Psoas muscle (tissue), 8 donors: ENCODE data around the gene ARMH3. TPM values are rescaled to one million over a fixed set of nuclear protein-coding genes. Genes with fewer than 3 reads are reported as not detected.

Experiments used
- ATAC-seq, 4 donors: fragments of 200-7000 bp; cut with Tn5 transposase; one replicate each; pipeline ENCODE4 v1.9.1; 2020; ENCODE audit warnings: moderate library complexity in 3 of 4, mild to moderate bottlenecking in 2 of 4
- DNase-seq, 2 donors: peaks; one replicate each; pipeline ENCODE4 v3.0.0-alpha.2; 2020
- H3K27ac ChIP-seq: fragments of 200-600 bp; one replicate; pipeline ENCODE4 v1.8.0; 2022
- H3K27me3 ChIP-seq, 3 donors: fragments of 200-600 bp in 1 of 3; one replicate each; pipeline versions ENCODE4 v1.6.1 to v1.8.0; 2013 to 2022; ENCODE audit warnings: low read length in 2 of 3, mild to moderate bottlenecking in 2 of 3, moderate library complexity in 1 of 3; ENCODE audit not compliant: insufficient read depth in 3 of 3
- H3K36me3 ChIP-seq, 2 donors: fragments of 200-600 bp in 1 of 2; one replicate each; pipeline versions ENCODE4 v1.6.1 to v1.8.0; 2013 to 2022; ENCODE audit warnings: low read depth in 1 of 2, mild to moderate bottlenecking in 1 of 2, moderate library complexity in 1 of 2; ENCODE audit not compliant: insufficient read depth in 1 of 2
- H3K4me1 ChIP-seq: fragments of 200-600 bp; one replicate; pipeline ENCODE4 v1.8.0; 2022
- H3K4me3 ChIP-seq: fragments of 200-600 bp; one replicate; pipeline ENCODE4 v1.8.0; 2022; ENCODE audit warnings: mild to moderate bottlenecking
- H3K9me3 ChIP-seq: fragments of 200-600 bp; one replicate; pipeline ENCODE4 v1.8.0; 2022
- WGBS, 3 donors: extraction: QIAGEN DNeasy Blood & Tissue Kit; methylation state at CpG; one replicate each; pipeline versions ENCODE4 v1.1.6 to v1.1.7; 2013; 5-methylcytosine and 5-hydroxymethylcytosine counted together
- intact Hi-C, 2 donors: fragments of 100-400 bp; cut with DNase I; formaldehyde crosslinking; loops; one replicate each; pipeline versions ENCODE4 v1.11.0 to v1.14.2; 2022
- polyA plus RNA-seq, 3 donors: library from polyadenylated mRNA; stranded (reverse); fragments of 200-250 nt; gene quantifications; one replicate each; pipeline ENCODE4 v1.2.3, GENCODE V29; 2013
- total RNA-seq, 4 donors: library from RNA; stranded (reverse); fragmentation: NEBNext Ultra II Directional in 2 of 4; extraction: Animal tissue kit (Norgen Biotek cat#: 25700) in 2 of 4; gene quantifications; one replicate each; pipeline versions ENCODE4 v1.2.1 to v1.2.4, GENCODE V29; 2021 to 2023
- TF ChIP-seq, protein P1 (sequence below): fragments of 200-600 bp; IDR thresholded peaks from one replicate; pipeline ENCODE4 v1.8.0; 2022; ENCODE audit warnings: antibody characterized with exemption
- donor health status: healthy with polysubstance abuse.
- donor health status: DM: no; HTN: no; CAD: no; lungs with moderate emphysema.
- donor health status: Bipolar disorder and iron deficiency.
- donor health status: healthy.
- donor health status: DM: yes; HTN: yes; CAD: no.
- donor health status: DM: no; HTN: no; CAD: no.
- donor health status: DM: no; HTN: no; CAD: no.
- donor health status: DM: yes; HTN: yes; CAD: no.

ARMH3 gene
- total and polyA plus RNA-seq, 7 donors, result 14.1 to 38.7 (median 22.9) TPM

DNA sequence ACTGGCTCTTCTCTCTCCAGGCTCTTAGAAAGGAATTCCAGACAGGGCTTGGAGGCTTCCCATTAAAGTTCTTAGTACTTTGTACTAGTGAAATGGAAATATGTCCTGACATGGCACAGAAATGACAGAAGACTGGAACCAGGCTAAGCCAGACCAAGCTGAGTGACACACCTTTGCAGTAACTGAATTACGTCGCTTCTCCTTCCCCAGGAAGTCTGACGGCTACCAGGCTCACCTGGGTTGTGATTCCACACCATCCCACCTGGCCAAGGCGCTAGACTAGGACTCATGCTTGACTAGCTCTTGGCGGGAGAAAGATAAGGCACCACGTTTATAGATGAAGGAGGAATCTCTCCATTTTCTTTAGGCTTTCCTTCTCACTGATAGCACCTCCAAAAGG is 161.7 kb downstream of the ARMH3 start:
- H3K9me3 ChIP-seq, result no peaks in the 10 kb centered on the region
- intact Hi-C loops, result loop anchor here in 1 of 2 donors (10.0 kb wide), 1 partner anchor 181 kb away; no protein-coding TSS in a partner anchor
- no peak for ATAC-seq
- TF ChIP-seq, protein P1, sequence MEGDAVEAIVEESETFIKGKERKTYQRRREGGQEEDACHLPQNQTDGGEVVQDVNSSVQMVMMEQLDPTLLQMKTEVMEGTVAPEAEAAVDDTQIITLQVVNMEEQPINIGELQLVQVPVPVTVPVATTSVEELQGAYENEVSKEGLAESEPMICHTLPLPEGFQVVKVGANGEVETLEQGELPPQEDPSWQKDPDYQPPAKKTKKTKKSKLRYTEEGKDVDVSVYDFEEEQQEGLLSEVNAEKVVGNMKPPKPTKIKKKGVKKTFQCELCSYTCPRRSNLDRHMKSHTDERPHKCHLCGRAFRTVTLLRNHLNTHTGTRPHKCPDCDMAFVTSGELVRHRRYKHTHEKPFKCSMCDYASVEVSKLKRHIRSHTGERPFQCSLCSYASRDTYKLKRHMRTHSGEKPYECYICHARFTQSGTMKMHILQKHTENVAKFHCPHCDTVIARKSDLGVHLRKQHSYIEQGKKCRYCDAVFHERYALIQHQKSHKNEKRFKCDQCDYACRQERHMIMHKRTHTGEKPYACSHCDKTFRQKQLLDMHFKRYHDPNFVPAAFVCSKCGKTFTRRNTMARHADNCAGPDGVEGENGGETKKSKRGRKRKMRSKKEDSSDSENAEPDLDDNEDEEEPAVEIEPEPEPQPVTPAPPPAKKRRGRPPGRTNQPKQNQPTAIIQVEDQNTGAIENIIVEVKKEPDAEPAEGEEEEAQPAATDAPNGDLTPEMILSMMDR, result no peak
- peaks cover 27% of the 10 kb centered on the region for H3K4me1 ChIP-seq
- H3K36me3 ChIP-seq, result no peaks in the 10 kb centered on the region
- no peak overlapping the region for H3K4me3 ChIP-seq
- H3K27me3 ChIP-seq, result no peaks in the 10 kb centered on the region
- 89 to 97% (median 92%) methylated on average over 6 of the region's 6 CpGs for WGBS, 3 donors
- no peak overlapping the region for H3K27ac ChIP-seq
- no peak for DNase-seq

DNA sequence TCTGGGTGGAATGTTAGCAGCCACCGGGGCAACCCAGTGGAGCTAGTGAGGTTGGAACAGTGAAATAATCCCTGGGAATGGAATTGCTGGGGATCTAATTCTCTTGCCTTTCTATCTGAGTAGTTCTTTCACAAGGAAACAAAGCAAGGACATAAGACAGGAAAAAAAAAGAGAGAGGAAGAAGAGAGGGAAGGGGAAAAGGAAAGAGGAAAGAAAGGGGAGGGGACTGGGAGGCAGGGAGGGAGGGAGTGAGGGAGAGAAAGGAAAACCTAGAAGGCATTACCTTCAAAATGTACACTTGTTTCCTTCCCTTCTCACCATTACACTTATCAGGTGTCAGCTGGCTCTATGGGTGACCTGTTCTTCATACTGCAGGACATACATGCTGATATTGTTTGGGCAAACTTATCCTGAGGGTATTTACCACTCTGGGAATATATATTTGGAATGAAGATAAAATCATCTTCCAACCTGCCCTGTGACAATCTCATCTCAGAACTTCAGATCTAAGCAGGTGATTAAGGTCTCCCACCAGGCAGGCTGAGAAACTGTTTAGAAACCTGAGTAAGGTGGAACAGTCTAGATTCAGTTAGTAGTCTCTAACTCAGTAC is 162.4 kb downstream of the ARMH3 start:
- DNase-seq (no peak), ATAC-seq (no peak)
- Histone ChIP-seq H3K9me3 (no peaks in the 10 kb centered on the region), H3K36me3 (peaks cover 0 to 4% of the 10 kb centered on the region in 2 donors), H3K27ac (no peak overlapping the region), H3K27me3 (no peaks in the 10 kb centered on the region), H3K4me1 (peaks cover 26% of the 10 kb centered on the region), H3K4me3 (no peak overlapping the region)
- intact Hi-C loops, result loop anchor here in 1 of 2 donors (2.0 to 10.0 kb wide), 2 partner anchors 117 to 181 kb away; no protein-coding TSS in a partner anchor
- TF ChIP-seq, protein P1, result no peak
- WGBS, 3 donors, result 38 to 72% (median 59%) methylated on average over 1 of the region's 1 CpG

DNA sequence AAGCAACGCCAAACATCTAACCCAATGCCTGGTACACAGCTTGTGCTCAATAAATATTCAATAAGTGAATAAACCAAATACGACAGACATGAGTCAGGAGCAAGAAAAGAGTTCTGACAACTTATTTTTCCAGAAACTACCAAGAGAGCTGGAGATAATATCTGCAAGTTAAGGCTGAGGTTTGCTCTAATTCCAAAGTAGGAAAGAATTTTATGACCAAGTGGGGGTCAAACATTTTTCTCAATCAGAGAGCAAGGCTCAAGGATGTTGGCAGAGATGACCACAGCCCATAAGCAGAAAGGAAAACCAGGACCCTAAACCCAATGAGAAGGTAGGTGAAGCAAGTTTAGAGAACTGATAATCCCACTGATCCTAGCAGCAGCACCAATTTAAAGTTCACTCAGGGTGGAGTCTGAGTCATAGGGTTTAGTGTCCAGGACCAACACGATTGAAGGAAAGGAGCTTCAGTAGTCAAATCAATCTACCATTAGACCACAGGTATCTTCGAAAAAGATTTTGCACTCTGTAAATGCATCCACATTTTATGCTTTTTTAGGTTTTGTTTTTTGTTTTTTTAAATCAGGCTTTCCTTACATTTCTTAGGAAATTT is 163.1 kb downstream of the ARMH3 start:
- ATAC-seq, result peak in 3 of 4 donors; percentile 53 to 72 (median 72)
- no peaks in the 10 kb centered on the region for H3K27me3 ChIP-seq
- H3K27ac ChIP-seq, result no peak overlapping the region
- no peak for DNase-seq
- TF ChIP-seq, protein P1, result no peak
- peaks cover 21% of the 10 kb centered on the region for H3K4me1 ChIP-seq
- no peak overlapping the region for H3K4me3 ChIP-seq
- 80 to 85% (median 80%) methylated on average over 4 of the region's 4 CpGs for WGBS, 3 donors
- H3K36me3 ChIP-seq, result peaks cover 0 to 12% of the 10 kb centered on the region in 2 donors
- intact Hi-C loops, result loop anchor here in 1 of 2 donors (2.0 to 10.0 kb wide), 2 partner anchors 118 to 182 kb away; no protein-coding TSS in a partner anchor
- H3K9me3 ChIP-seq, result no peaks in the 10 kb centered on the region

DNA sequence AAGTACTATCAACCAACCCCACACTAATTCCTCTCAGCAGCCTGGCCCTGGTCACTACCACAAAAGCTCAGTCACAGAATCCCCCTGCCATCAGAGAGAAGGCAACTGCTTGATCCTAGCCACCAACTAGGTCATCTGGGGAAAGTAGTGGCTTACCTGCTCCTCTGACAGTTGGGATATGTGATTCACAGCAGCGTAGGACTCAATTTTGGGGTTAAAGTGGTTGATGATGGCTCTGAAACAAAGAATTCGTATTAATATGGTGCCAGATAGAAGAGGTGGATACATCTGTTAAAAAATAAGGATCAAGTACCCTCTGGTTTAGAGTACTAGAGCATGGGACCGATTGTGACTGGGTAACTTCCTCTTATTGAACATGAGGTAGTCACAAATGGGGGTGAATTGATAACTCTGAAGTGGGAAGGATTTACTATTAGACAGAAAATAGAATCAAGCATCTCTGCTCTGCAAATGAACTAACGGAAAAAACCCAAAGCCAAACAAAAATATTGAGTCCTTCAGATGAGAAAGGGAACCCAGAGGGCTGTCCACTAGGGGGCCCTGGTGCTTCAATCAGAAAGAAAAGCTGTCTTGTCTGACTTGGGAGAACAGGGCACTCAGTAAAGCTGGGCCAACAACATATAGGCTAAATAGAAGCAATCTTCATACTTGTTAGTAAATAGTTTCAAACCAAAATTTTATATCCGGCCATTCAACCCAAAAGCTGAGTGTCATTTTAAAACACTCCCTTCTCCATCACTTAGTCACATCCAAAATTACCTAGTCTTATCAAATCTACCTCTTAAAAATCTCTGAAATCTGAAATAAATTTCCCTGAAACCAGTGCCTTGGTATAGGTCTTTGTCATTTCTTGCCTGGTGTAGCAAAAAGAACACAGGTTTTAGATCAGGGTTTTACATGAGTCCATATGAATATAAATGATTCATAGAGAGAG is 166.4 kb downstream of the ARMH3 start:
- DNase-seq, result peak; percentile 67 to 79
- peaks cover 9% of the 10 kb centered on the region for H3K4me1 ChIP-seq

More for the DNA sequence above, 166.4 kb downstream of the ARMH3 start:
- TF ChIP-seq, protein P1, result peak; percentile 75
- Histone ChIP-seq H3K36me3 (peaks cover 0 to 21% of the 10 kb centered on the region in 2 donors), H3K4me3 (no peak overlapping the region), H3K9me3 (no peaks in the 10 kb centered on the region), H3K27me3 (no peaks in the 10 kb centered on the region), H3K27ac (no peak overlapping the region)
- WGBS, 3 donors, result 72 to 75% (median 74%) methylated on average over 5 of the region's 5 CpGs
- peak; percentile 58 to 85 (median 78) for ATAC-seq
- intact Hi-C loops, result loop anchor here (2.0 to 10.0 kb wide), 2 partner anchors 121 to 185 kb away; no protein-coding TSS in a partner anchor
